22Rv1 (cell line): ENCODE results near the gene RFWD3.
"Not testable (repeated sequence)": the region's sequence is repeated elsewhere in the genome, so short reads cannot be mapped to it uniquely, and the experiment has no call there.

ENCODE experiments used
- H3K27ac ChIP-seq: fragments of 450-650 bp; 2 replicates; pipeline ENCODE4 v1.5.1; 2017
- ZFX ChIP-seq: fragments of 450-650 bp; IDR thresholded peaks from 2 replicates; pipeline ENCODE4 v1.6.1; 2017; ENCODE audit warnings: antibody characterized with exemption, borderline replicate concordance
- TF ChIP-seq, protein P1 (sequence below): fragments of 450-650 bp; IDR thresholded peaks from 2 replicates; pipeline ENCODE4 v1.5.1; 2017; ENCODE audit warnings: mild to moderate bottlenecking

RFWD3 gene

GRCh38 chr16:74682556-74682955 lies 15.9 kb upstream of the RFWD3 start:
- H3K27ac ChIP-seq, result no peak overlapping the region
- TF ChIP-seq, protein P1, sequence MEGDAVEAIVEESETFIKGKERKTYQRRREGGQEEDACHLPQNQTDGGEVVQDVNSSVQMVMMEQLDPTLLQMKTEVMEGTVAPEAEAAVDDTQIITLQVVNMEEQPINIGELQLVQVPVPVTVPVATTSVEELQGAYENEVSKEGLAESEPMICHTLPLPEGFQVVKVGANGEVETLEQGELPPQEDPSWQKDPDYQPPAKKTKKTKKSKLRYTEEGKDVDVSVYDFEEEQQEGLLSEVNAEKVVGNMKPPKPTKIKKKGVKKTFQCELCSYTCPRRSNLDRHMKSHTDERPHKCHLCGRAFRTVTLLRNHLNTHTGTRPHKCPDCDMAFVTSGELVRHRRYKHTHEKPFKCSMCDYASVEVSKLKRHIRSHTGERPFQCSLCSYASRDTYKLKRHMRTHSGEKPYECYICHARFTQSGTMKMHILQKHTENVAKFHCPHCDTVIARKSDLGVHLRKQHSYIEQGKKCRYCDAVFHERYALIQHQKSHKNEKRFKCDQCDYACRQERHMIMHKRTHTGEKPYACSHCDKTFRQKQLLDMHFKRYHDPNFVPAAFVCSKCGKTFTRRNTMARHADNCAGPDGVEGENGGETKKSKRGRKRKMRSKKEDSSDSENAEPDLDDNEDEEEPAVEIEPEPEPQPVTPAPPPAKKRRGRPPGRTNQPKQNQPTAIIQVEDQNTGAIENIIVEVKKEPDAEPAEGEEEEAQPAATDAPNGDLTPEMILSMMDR, result no peak
- no peak for TF ChIP-seq ZFX

GRCh38 chr16:74680681-74681080 lies 14.0 kb upstream of the RFWD3 start:
- TF ChIP-seq ZFX, result no peak
- TF ChIP-seq, protein P1, result no peak
- H3K27ac ChIP-seq, result no peak overlapping the region

GRCh38 chr16:74679983-74680382 lies 13.3 kb upstream of the RFWD3 start:
- TF ChIP-seq ZFX, result no peak
- TF ChIP-seq, protein P1, result no peak
- no peak overlapping the region for H3K27ac ChIP-seq

DNA sequence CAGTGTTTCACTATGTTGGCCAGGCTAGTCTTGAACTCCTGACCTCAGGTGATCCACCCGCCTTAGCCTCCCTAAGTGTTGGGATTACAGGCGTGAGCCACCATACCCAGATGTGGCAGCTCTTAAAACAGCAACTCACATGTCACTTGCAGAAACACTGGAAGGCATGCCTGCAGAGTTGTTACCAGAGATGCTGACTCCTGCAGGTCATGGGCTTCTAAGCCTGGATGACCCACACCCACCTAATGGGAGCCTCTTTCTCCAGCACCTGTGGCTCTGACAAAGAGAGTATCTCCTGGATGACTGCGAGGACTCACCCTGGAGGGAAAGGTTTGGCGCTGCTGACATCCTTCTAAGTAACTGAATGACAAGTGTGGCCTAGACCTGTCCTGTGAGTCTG lies 11.2 kb upstream of the RFWD3 start:
- TF ChIP-seq, protein P1, result no peak
- no peak for TF ChIP-seq ZFX
- H3K27ac ChIP-seq, result no peak overlapping the region

DNA sequence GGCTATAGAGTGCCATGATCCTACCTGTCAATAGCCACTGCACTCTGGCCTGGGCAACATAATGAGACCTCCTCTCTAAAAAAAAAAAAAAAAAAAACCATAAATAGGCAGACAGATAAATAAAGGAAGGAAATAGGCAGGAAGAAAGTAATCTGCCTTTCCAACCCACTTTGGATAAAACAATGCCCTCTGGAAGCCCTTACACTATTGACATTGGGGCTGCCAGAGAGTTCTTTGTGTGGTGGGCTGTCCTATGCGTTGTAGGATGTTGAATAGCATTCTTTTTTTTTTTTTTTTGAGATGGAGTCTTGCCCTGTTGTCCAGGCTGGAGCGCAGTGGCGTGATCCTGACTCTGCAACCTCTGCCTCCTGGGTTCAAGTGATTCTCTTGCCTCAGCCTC lies 7.2 kb upstream of the RFWD3 start:
- TF ChIP-seq, protein P1, result no peak
- no peak for TF ChIP-seq ZFX
- no peak overlapping the region for H3K27ac ChIP-seq

DNA sequence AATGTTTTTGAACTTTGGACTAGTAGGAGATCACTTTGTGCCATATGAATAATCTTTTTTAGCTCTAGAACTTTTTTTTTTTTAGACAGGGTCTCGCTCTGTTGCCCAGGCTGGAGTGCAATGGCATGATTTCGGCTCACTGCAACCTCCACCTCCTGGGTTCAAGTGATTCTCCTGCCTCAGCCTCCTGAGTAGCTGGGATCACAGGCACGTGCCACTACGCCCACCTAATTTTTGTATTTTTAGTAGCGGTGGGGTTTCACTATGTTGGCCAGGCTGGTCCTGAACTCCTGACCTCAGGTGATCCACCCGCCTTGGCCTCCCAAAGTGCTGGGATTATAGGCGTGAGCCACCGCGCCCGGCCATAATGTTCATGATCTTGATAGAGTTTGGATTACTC lies 2.2 kb upstream of the RFWD3 start:
- not testable (repeated sequence) for H3K27ac ChIP-seq

GRCh38 chr16:74667255-74667700 lies 601 bp upstream of the RFWD3 start:
- TF ChIP-seq, protein P1, result no peak
- no peak for TF ChIP-seq ZFX
- peak overlapping the region; percentile 80 for H3K27ac ChIP-seq

GRCh38 chr16:74666010-74666421 lies 661 bp downstream of the RFWD3 start:
- H3K27ac ChIP-seq, result peak overlapping the region; percentile 80

More at GRCh38 chr16:74666010-74666421, 661 bp downstream of the RFWD3 start:
- no peak for TF ChIP-seq ZFX
- TF ChIP-seq, protein P1, result no peak
